HG03103 (cell line): ENCODE measurements around the gene STX8.

Experiments used
- ATAC-seq: cut with Tn5 transposase; IDR thresholded peaks from one replicate; pipeline ENCODE4 v1.9.1; 2021; ENCODE audit warnings: low read depth; ENCODE audit not compliant: unreplicated experiment

The STX8 gene

DNA sequence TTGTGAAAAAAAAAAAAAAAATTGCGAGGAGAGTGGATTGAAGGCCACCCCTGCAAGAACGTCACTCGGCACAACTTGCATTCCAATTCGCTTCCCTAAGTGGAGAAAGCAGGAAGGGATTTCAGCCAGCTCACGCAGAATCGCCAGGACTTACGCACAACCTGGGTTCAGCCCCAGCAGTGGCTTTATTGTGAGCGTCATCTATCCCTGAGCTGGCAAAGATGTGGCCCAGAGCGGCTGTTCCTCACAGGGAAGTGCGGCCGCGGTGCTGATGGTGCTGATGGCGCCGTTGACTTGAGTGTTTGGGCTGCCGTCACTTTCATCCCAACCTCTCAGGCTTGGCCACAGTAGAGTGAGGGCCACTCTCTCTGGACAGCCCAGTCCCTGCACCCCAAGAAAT is 356.7 kb downstream of the STX8 start:
- ATAC-seq = no peak

- ATAC-seq = no peak
Measured at GRCh38 chr17:9218064-9218635, 357.5 kb downstream of the STX8 start.

DNA sequence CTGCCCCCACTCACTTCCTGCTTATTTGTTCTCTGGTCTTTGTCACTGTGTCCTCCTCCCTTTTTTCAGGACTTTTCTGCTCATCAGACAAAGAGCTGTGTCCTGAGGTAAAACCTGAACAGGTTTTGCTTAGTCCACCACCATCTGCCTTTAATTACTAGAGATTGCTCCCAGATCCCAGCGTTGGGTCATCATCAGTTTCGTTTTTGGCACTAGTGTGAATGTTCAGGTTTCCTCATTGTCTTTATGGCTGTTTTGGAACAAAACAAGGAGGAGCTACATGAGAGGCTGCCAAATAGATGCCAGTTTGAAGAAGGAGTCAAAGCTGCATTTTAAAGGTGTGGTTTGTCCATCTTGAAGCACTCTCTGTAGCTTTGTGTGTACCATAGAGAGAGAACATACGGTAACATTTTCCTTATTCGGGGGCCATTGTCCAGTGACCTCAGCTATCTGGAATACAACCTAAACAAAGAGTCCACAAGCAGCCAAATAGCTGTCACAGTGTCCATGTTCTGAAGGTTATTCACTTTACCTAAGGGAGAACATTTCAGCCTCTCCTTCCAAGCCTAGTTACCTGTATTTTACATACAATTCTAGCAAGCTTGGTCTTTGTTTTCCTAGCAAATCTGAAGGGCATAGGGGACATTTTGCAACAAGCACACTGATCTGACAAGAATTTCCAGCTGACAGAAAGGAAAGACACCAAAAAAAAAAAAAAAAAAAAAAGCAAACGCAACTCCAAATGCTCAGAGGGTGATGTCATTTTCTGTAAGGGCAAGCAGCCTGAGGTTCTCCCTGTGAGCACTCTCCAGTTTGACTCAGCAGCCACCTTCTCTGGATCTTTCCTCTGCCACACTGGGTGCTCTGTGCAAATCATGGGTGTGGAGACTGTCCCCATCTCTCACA is 358.2 kb downstream of the STX8 start:
- ATAC-seq = no peak

DNA sequence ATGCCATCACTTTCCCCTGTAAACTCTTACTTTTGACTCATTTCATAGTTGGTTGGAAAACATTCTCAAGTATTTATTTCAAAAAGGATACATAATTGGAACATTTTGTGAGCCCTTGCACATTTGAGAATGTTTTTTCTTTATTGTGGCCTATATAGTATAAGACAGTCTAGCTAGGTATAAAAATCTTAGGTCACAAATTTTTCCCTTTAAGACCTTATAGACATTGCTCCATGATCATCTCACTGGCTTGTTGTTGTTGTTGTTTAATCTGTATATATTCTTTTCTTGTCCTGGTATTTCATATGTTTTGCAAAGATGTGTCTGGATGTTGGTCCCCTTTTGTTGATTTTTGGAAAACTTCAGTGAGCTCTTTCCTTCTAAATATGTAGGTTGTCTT is 360.2 kb downstream of the STX8 start:
- ATAC-seq = no peak

GRCh38 chr17:9213303-9213640 is 362.3 kb downstream of the STX8 start:
- no peak for ATAC-seq

DNA sequence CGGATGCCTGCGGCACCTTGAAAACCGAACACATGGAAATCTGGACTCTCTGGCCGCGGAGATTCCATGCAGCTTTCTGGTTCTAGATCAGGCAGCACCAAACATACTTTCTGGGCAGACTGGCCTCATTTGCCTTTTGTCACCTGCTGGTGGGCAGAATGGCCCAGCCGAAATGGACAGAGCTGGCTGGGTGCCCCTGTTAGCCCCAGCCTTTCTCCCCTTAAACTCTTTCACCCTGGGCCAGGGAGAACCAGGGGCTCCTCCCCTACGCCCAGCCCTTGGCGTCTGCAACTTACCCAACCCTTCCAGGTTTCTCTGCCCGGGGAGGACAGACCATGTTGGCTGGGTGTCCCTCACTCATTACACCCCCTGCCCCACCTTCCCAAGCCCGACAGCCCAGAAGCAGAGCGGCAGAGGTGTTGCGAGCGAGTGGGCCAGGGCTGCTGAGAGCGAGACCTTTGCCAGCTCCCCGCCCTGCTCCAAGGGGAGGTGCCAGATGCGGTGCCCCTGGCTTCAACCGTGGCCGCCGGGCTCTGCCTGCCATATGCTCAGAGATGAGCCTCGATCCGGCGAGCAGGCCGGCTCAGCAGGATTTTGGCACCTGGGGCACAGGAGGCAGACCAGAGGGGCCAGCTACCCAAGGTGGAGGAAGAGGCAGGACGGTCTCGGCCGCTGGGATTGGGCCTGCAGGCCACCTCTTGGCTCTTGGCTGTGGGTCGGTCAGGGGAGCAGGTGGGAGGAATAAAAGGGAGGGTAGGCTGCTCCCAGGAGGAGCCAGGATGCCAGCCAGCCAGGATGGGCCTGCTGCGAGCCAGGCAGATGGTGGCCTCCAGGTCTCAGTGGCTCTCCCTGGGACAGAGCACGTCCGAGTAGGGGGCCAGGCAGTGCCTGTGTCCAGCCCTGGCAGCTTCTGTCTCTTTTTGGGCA is 363.0 kb downstream of the STX8 start:
- ATAC-seq = no peak

DNA sequence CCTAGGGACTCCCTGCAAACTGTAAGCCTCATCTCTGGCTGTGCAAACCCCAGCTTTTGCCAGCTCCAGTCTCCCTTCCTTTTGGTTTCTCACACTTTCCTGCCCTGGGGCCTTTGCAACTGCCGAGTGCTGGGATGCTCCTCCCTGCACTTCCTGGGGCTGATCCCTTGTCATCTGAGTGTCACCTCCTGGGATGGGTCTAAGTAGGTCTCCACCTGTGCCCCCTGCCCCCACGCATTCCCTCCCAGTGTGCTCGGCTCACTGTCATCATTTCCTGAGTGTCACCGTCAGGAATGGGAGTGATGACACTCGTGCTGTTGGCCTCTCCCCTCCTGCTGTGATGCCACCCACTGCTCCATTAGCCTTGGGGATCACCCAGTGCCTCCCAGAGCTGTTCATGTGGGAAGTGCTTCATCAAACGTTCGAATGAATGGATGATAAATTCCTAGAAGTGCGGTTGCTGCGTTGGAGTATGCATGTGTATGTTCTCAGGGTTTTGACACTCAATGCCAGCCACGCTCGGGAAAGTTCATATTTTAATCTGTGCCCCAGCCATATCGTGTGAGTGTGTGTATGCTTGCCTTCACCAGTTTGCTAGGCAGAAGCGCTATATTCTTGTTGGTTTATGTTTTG is 364.4 kb downstream of the STX8 start:
- ATAC-seq = no peak

DNA sequence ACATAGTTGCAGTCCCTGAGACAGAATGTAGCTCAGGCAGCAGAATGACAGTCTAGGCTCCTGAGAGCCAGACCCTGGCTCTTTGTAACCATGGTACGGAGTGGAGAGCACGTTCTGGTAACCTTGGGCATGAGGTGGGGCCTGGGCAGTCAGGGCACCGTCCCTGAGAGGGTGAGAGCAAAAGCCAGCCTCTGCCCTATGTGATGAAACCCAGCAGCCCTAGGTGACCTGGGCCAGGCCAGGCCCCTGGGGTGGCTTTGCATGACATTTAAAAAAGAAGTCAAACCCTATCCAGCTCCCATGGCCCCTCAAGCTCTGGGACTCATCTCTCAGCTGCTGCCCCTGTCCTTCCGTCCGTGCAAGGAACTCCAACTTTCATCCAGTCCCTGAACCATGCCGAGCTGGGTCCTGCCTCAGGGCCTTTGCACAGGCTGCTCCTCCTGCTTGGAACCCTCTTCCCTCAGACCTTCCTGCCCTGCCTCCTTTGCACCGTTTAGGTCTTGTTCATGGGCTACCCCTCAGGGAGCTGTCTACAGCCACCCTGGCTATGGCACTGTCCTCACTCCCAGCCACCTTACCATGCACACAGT is 365.7 kb downstream of the STX8 start:
- ATAC-seq = no peak

GRCh38 chr17:9209347-9209746 is 366.3 kb downstream of the STX8 start:
- ATAC-seq = no peak

DNA sequence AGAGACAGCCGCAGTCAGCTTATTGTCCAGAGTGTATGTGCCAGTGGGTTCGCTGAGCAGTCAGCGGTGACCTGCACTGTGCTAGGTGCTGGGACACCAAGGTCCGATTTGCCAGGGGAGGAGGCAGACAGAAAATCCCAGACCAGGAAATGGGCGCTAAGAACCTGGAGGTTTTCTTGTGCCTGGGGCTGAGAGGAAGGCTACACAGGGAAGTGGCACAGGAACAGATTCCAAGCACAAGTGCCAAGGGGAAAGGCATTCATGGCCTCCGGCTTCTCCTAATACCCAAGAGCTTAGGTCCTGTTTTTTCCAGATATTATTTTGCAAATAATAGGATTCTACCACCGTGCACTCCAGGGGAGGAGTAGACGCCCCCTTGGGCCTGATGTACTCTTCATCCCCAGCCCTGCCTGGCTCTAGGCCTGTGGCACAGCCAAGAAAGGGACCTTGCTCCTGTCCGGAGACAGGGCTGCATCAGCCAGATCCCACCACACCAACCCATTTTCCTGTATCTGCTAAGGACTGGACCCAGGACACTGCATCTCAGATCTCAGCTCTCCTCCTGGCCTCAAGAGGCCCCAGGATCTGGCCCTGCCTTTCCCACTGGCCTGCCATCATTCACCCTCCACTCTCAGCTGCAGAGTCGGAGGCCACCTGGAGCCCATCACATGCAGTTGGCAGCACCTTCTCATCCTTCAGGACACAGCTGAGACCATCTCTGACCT is 367.1 kb downstream of the STX8 start:
- ATAC-seq = no peak

DNA sequence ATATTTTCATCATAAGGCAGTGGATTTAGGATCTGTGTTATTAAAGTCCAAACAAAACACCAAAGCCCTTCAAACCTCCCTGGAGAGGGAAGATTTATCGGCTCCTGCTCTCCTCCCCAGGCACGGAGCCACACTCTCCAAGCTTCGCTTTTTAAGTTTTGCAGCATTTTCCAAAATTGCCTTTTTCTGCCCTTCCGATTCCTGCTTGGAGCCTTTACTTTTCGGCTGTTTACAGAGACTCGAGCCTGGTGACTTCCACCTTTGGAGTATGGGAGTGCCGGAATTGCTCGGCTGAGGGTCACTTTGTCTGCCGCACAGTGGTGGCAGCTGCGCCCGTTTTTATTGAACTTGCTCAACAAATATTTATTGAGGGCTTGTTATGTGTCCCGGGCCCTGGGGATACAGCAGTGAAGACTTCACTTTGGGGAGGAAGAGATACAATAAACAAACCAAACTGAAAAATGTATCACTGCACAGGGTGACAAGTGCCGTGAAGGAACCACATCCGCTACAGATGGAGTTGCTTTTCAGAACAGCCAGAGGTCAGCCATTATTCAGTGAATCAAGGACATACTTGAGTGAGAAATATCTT is 368.8 kb downstream of the STX8 start:
- no peak for ATAC-seq

- no peak for ATAC-seq
Measured at GRCh38 chr17:9206410-9206703, 369.3 kb downstream of the STX8 start.

DNA sequence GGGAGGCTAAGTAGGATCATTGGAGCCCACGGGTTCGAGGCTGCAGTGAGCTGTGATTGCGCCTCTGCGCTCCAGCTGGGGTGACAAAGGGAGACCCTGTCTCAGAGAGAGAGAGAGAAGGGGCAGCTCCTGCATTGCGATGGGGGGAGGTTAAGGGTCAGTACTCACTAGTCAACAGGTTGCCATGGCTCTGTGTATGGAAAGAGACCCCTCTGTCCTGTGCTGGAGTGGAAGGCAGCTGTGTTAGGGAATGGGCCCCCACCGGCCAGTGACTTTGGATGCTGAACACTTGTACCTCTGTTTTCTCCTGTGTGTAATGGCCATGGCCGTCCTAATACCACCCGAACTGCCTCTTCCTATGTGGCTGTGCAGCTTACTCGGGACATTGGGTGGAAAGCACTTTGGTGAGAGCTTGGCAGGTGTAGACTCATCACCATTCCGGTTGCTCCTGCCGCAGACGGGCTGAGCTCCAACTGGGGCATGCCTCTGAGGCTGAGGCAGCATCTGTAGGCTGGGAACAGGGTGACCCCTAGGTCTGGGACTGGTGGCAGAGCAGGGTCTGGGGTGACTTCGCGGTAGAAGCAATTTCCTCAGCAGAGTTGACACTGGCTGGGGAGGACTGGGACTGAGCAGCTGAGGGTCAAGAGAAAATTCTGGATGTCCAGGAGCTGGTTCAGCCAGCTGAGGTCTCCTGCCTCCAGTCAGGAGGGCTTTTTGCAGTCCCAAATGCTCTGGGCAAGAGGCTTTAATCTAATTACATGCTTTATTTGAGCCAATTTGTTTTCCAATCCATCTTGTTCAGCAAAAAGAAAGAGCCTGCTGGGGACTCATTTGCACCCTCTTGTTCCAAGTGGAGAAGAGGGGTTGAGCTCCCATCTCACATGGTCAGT is 369.9 kb downstream of the STX8 start:
- no peak for ATAC-seq

- ATAC-seq = no peak
Measured at GRCh38 chr17:9204637-9205329, 370.8 kb downstream of the STX8 start.

- ATAC-seq = no peak
Measured at GRCh38 chr17:9203771-9204425, 371.7 kb downstream of the STX8 start.

- ATAC-seq = no peak
Measured at GRCh38 chr17:9202532-9202931, 373.1 kb downstream of the STX8 start.

DNA sequence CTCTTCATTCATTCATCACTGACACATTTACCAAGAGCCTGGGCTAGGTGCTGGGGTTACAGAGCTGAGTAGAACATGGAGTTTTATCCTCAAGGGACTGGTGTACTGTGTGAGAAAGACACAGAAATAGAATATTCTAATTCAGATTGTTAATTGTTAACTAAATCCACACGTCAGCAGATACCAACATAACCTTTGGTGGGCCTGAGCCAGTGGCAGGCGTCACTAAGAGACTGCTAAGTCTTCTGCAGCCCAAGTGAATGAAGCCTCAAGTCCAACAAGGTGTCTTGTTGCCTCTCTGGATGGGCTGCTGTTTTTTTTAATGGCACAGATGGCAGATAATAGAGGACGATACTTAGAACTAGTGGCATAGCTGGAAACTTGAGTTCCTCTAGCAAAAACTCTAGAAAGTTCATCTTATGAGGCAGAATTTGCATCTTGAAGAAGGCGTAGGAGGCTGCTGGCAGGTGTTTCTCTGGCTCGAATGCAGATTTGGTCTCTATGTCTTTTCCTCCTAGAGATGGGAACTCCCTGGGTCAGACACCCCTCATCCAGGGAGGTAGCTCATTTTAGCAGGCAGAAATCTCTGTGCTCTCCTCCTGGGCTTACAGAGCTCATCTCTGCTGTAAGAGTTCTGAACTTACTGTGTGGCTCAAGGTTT is 374.8 kb downstream of the STX8 start:
- ATAC-seq = no peak
